Prostate gland (tissue), 2 donors: ENCODE measurements around the gene APBB1.

Source experiments
- CTCF ChIP-seq, 4 experiments: fragments of 200-600 bp in 2 of 4; fragments of 450-650 bp in 2 of 4; sonication (generic) in 2 of 4; IDR thresholded peaks; 1 replicate in 3 of 4; 2 replicates in 1 of 4; pipeline ENCODE4 v1.5.1; 2016 to 2019; ENCODE audit warnings: antibody characterized with exemption in 4 of 4, mild to moderate bottlenecking in 2 of 4, moderate library complexity in 2 of 4
- POLR2A ChIP-seq: fragments of 450-650 bp; IDR thresholded peaks from one replicate; pipeline ENCODE4 v1.6.1; 2016; ENCODE audit warnings: antibody characterized with exemption, mild to moderate bottlenecking
- POLR2AphosphoS5 ChIP-seq: sonication (generic); formaldehyde crosslinking; IDR thresholded peaks from one replicate; pipeline ENCODE4 v1.6.1; 2017; ENCODE audit warnings: antibody characterized with exemption

GRCh38 chr11:6357222-6357621 lies 61.7 kb downstream of the APBB1 start:
- no peak for TF ChIP-seq CTCF (IDR thresholded peaks at IDR 0.05)
- no peak for TF ChIP-seq POLR2AphosphoS5
- no peak for TF ChIP-seq POLR2A
